Colonic mucosa (tissue), 4 donors: ENCODE measurements around the gene CASKIN1. TPM values are rescaled to one million over a fixed set of nuclear protein-coding genes. Genes with fewer than 3 reads are reported as not detected.

Source experiments
- DNase-seq: peaks from one replicate; pipeline ENCODE4 v3.0.0-alpha.2; 2020
- H3K27ac ChIP-seq: fragments of 200-600 bp; one replicate; pipeline ENCODE4 v1.8.0; 2021
- H3K27me3 ChIP-seq: fragments of 200-600 bp; one replicate; pipeline ENCODE4 v1.8.0; 2021
- H3K36me3 ChIP-seq: fragments of 200-600 bp; one replicate; pipeline ENCODE4 v1.8.0; 2021
- H3K4me1 ChIP-seq: fragments of 200-600 bp; one replicate; pipeline ENCODE4 v1.8.0; 2021; ENCODE audit warnings: mild to moderate bottlenecking
- H3K4me3 ChIP-seq: fragments of 200-600 bp; one replicate; pipeline ENCODE4 v1.8.0; 2021
- H3K9ac ChIP-seq, 2 donors: one replicate each; pipeline ENCODE4 v1.7.0; 2013; ENCODE audit warnings: control low read depth in 2 of 2, low read depth in 2 of 2, low read length in 2 of 2
- H3K9me3 ChIP-seq: fragments of 200-600 bp; one replicate; pipeline ENCODE4 v1.8.0; 2021
- CTCF ChIP-seq: fragments of 200-600 bp; IDR thresholded peaks from one replicate; pipeline ENCODE4 v1.8.0; 2022; ENCODE audit warnings: antibody characterized with exemption, mild to moderate bottlenecking
- intact Hi-C: fragments of 100-400 bp; cut with DNase I; formaldehyde crosslinking; loops from one replicate; pipeline ENCODE4 v1.14.1; 2022
- total RNA-seq, 2 donors: library from RNA; stranded (reverse); fragmentation: NEBNext Ultra II Directional in 1 of 2; extraction: Animal tissue kit (Norgen Biotek cat#: 25700) in 1 of 2; gene quantifications; one replicate each; pipeline ENCODE4 v1.2.1, GENCODE V29; 2021
- donor health status: healthy.
- donor health status: DM: no; HTN: no; CAD: no.
- donor health status: DM: no; HTN: no; CAD: no.

Gene CASKIN1
- total RNA-seq, 2 donors from 2014 or later: 0.07 to 0.27 TPM

GRCh38 chr16:2196981-2197511 lies 641 bp upstream of the CASKIN1 start:
- intact Hi-C loops: no loop called here
- Histone ChIP-seq H3K27me3 (peaks cover 34% of the 10 kb centered on the region), H3K36me3 (no peaks in the 10 kb centered on the region), H3K9me3 (no peaks in the 10 kb centered on the region), H3K27ac (no peak overlapping the region), H3K4me3 (no peak overlapping the region), H3K9ac (no peak overlapping the region), H3K4me1 (no peaks in the 10 kb centered on the region)
- no peak for TF ChIP-seq CTCF
- no peak for DNase-seq

- intact Hi-C loops: no loop called here
- H3K4me1 ChIP-seq: no peaks in the 10 kb centered on the region
Measured at GRCh38 chr16:2195322-2196161, 863 bp downstream of the CASKIN1 start.

DNA sequence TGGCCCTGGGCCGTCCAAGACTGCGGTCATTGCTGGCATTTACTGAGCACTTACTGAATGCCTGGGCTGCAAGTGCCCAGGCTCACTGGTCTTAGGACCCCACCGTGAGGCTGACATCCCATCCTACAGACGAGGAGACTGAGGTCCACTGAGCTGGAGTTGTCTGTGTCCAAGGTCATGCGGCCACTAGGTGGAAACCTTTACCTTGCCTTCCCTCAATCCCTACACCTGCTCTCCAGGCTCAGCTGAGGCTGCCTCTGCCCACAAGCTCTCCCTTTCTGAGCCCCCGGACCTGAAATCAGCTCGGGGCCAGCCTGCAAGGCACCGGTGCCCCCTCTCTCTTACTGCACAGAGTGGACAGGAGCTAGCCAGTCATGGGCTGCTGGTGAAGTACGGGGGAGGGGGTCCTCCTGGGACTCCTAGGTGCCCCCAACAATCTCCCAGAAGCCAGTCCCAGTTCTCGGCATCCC lies 1.5 kb downstream of the CASKIN1 start:
- peak; percentile 59 for DNase-seq
- intact Hi-C loops: no loop called here
- Histone ChIP-seq H3K27me3 (peaks cover 34% of the 10 kb centered on the region), H3K36me3 (no peaks in the 10 kb centered on the region), H3K4me3 (no peak overlapping the region), H3K9me3 (no peaks in the 10 kb centered on the region), H3K4me1 (no peaks in the 10 kb centered on the region), H3K9ac (no peak overlapping the region), H3K27ac (no peak overlapping the region)
- TF ChIP-seq CTCF: peak; percentile 50

More at GRCh38 chr16:2195322-2196161, 863 bp downstream of the CASKIN1 start:
- no peak for TF ChIP-seq CTCF
- no peak for DNase-seq
- H3K4me3 ChIP-seq: peak overlapping the region; percentile 7
- peak overlapping the region in 1 of 2 donors; percentile 43 for H3K9ac ChIP-seq
- no peak overlapping the region for H3K27ac ChIP-seq
- no peaks in the 10 kb centered on the region for H3K9me3 ChIP-seq
- peaks cover 34% of the 10 kb centered on the region for H3K27me3 ChIP-seq
- H3K36me3 ChIP-seq: no peaks in the 10 kb centered on the region

- H3K27ac ChIP-seq: no peak overlapping the region
- intact Hi-C loops: no loop called here
- H3K27me3 ChIP-seq: peaks cover 34% of the 10 kb centered on the region
- H3K4me3 ChIP-seq: no peak overlapping the region
- no peak for TF ChIP-seq CTCF
- no peak overlapping the region for H3K9ac ChIP-seq
- no peaks in the 10 kb centered on the region for H3K9me3 ChIP-seq
- H3K4me1 ChIP-seq: no peaks in the 10 kb centered on the region
- no peak for DNase-seq
- H3K36me3 ChIP-seq: no peaks in the 10 kb centered on the region
Measured at GRCh38 chr16:2194166-2194834, 2.1 kb downstream of the CASKIN1 start.

- no peak for TF ChIP-seq CTCF
- Histone ChIP-seq H3K4me3 (no peak overlapping the region), H3K27ac (no peak overlapping the region), H3K9me3 (no peaks in the 10 kb centered on the region), H3K4me1 (no peaks in the 10 kb centered on the region), H3K36me3 (no peaks in the 10 kb centered on the region), H3K9ac (no peak overlapping the region), H3K27me3 (peaks cover 23% of the 10 kb centered on the region)
- intact Hi-C loops: no loop called here
- DNase-seq: no peak
Measured at GRCh38 chr16:2191446-2191706, 5.0 kb downstream of the CASKIN1 start.
